GM10266 (cell line): ENCODE data around the gene LDLRAD4.

Experiments
- DNase-seq: peaks from one replicate; pipeline ENCODE4 v3.0.0; 2012; ENCODE audit errors: extremely low spot score
- TF ChIP-seq, protein P1 (sequence below): IDR thresholded peaks from 2 replicates; pipeline ENCODE4 v1.5.1; 2012; ENCODE audit warnings: mild to moderate bottlenecking, low read depth; ENCODE audit not compliant: control insufficient read depth, insufficient read depth; ENCODE audit errors: missing control alignments

LDLRAD4 gene

GRCh38 chr18:13618760-13619438, 400.3 kb downstream of the LDLRAD4 start:
- TF ChIP-seq, protein P1, sequence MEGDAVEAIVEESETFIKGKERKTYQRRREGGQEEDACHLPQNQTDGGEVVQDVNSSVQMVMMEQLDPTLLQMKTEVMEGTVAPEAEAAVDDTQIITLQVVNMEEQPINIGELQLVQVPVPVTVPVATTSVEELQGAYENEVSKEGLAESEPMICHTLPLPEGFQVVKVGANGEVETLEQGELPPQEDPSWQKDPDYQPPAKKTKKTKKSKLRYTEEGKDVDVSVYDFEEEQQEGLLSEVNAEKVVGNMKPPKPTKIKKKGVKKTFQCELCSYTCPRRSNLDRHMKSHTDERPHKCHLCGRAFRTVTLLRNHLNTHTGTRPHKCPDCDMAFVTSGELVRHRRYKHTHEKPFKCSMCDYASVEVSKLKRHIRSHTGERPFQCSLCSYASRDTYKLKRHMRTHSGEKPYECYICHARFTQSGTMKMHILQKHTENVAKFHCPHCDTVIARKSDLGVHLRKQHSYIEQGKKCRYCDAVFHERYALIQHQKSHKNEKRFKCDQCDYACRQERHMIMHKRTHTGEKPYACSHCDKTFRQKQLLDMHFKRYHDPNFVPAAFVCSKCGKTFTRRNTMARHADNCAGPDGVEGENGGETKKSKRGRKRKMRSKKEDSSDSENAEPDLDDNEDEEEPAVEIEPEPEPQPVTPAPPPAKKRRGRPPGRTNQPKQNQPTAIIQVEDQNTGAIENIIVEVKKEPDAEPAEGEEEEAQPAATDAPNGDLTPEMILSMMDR: no peak
- no peak for DNase-seq

DNA sequence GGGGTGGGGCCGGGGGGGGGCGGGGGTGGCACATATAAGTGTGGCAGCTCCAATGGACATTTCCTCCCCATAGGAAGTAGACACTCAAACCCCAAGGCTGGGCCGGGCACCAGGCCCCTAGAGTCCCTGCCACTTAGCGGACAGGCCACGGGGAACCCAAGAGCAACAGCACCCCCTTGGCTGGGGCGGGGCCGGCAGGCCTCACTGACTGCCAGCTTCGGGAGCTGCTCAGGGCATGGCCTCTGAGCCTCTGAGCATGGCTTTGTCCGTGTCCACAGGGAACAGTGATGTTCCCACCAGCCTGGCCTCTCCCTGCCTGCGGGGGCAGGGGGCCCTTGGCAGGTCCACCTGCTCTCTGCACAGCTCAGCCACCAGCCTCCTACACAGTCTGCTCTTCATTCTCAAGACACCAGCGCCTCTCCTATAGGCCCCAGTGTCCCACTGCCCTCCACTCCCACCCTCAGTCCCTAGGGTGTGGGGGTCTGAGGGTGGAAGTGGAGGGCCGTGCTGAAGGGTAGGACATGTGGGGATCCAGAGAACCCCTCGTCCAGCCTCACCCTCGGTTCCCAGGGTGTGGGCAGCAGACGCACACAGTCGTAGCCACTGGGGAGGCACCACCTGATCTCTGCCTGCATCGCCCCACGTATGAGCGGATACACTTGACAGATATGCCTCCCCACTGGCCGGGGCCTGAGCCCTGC, 401.1 kb downstream of the LDLRAD4 start:
- no peak for DNase-seq
- TF ChIP-seq, protein P1: no peak

DNA sequence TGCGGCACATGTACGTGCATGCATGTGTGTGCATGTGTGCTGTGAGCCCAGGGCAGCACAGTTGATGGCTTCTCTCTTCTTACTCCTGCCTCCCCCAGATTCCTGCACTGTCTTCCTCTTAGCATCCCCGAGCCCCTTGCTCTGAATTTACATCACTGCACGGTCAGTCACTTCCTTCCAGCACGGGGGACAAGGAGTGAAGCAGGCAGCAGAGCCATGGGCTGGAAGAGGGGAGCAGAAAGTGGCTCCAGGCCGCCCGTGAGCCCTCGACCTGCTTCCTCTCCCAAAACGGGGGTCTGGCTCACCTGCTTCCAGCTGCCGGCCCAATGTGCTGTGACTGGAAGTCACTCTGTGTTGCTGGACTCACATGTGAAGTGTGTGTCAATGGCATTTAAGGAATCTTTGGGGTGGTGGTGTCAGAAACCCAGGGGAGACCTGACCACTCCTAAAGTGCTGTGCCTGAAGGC, 401.7 kb downstream of the LDLRAD4 start:
- TF ChIP-seq, protein P1: no peak
- no peak for DNase-seq

GRCh38 chr18:13620818-13621445, 402.4 kb downstream of the LDLRAD4 start:
- TF ChIP-seq, protein P1: no peak
- no peak for DNase-seq

DNA sequence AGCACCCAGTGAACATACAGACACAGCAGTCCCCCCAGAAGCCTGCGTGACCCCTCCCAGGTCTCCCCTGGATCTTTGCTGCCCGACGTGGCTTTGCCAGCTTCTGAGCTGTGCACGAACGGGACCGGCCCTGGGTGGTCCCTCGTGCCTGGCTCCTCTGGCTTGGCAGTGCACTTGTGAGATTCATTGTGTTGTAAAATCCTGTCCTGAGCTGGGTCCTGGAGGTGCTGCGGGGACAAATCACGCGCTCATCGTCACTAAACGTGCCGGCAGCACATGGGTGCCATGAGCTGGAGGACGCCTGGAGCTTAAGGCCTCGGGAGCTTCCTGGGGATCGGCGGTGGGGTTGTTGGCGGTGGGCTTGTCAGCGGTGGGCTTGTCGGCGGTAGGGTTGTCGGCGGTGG, 402.9 kb downstream of the LDLRAD4 start:
- DNase-seq: peak; percentile 9
- TF ChIP-seq, protein P1: no peak

DNA sequence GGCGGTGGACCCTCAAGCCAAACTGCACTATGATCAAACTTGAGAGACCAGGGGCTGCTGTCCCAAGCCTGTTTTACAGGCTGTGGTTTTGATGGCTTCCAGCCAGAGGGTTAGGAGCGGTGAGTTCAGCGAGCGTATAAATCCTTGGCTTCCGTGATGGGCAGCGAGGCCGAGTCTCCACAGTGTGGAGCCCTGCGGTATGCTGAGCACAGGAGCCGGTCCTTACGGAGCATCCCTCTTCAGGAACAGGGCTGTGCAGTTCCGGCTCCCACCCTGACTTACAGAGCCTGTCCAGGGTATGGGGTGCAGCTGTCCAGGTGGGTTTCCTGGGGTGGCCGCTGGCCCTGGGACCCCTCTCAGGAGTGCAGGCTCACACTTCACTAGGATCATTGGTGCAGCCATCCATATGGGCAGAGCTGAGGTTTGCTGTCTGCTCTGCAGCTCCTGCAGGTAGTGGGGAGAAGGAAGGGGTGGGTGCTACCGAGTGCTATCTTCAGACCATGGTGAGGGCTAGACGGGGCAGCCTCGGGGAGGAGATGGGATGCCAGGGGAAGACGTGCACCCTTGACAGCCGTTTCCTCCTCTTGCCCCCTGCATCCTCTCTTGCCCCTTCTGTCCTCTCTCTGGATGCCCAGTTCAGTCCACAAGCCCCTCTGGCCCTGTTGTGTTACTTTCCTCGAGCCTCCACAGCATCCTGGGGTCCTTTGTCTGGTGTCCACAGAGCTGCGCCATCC, 403.5 kb downstream of the LDLRAD4 start:
- TF ChIP-seq, protein P1: no peak
- no peak for DNase-seq
